Choroid plexus epithelial cell (primary cell): ENCODE data around the gene ZMIZ1.

Source experiments
- DNase-seq: peaks from one replicate; pipeline ENCODE4 v3.0.0-alpha.2; 2010; ENCODE audit warnings: low read depth
- H3K4me3 ChIP-seq: 2 replicates; pipeline ENCODE4 v1.5.1; 2011; ENCODE audit warnings: low read depth, mild to moderate bottlenecking, control low read depth, low read length, moderate library complexity
- TF ChIP-seq, protein P1 (sequence below): conservative IDR thresholded peaks from 2 replicates; pipeline ENCODE4 v1.5.1; 2011; ENCODE audit warnings: low read depth, mild to moderate bottlenecking, control low read depth, inconsistent platforms, low read length, moderate library complexity

ZMIZ1 gene

DNA sequence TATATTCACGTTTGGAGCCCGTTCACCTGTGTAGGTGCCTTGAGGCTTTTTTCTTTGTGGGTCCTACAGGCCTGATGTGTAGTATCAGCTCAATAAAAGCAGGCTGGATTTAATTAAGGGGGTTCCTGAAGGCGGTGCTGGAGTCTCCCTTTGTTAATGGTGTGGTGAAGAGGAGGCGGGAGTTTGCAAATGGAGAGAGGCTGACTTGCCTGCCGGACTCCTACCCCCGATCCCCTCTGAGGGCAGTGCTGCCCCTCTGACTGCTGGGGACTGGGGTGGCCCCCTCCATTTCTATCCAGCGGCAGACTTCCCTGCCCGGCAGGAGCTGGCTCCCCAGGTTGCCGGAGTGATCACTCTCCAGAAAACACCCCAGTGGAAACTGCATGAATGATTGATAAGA, 45.1 kb downstream of the ZMIZ1 start:
- TF ChIP-seq, protein P1, sequence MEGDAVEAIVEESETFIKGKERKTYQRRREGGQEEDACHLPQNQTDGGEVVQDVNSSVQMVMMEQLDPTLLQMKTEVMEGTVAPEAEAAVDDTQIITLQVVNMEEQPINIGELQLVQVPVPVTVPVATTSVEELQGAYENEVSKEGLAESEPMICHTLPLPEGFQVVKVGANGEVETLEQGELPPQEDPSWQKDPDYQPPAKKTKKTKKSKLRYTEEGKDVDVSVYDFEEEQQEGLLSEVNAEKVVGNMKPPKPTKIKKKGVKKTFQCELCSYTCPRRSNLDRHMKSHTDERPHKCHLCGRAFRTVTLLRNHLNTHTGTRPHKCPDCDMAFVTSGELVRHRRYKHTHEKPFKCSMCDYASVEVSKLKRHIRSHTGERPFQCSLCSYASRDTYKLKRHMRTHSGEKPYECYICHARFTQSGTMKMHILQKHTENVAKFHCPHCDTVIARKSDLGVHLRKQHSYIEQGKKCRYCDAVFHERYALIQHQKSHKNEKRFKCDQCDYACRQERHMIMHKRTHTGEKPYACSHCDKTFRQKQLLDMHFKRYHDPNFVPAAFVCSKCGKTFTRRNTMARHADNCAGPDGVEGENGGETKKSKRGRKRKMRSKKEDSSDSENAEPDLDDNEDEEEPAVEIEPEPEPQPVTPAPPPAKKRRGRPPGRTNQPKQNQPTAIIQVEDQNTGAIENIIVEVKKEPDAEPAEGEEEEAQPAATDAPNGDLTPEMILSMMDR: no peak
- DNase-seq: no peak
- H3K4me3 ChIP-seq: no peak overlapping the region

DNA sequence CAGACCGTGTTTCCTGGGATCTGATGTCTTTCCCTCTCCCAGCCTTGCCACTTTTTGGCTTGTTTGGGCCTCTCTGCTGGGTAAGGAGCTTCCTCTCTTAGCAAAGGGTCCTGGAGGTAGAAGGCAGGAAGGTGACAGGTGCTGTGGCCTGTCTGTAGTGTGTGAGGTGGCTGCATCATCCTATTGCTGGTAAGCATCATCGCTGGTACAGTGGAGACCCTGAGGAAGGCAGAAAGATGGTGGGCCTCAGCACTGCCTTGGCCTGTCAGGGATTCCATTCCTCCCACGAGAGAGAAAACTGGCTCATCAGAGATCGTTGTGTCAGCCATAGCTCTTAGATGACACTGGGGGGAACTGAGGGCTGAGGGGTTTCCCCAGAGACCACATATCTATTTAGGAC, 46.5 kb downstream of the ZMIZ1 start:
- TF ChIP-seq, protein P1: no peak
- no peak for DNase-seq
- H3K4me3 ChIP-seq: no peak overlapping the region

DNA sequence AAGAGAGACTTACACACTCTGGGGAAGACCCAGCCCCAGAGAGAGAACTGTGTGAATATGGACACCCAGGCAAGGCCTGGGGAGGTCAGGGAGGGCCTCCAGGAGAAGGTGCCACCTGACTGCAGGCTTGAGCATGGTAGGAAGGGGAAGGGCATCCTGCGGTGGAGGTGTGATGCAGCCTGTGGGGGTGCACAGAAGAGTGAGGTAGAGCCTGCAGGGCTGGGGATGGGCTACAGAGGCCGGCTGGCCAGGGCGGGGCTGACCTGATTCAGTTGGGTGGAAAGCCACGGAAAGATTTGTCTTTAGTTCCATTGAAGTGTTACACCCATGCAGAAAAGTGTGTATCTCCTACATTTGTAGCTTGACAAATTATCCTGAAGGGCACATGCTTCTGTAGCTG, 47.6 kb downstream of the ZMIZ1 start:
- TF ChIP-seq, protein P1: no peak
- no peak for DNase-seq
- no peak overlapping the region for H3K4me3 ChIP-seq

DNA sequence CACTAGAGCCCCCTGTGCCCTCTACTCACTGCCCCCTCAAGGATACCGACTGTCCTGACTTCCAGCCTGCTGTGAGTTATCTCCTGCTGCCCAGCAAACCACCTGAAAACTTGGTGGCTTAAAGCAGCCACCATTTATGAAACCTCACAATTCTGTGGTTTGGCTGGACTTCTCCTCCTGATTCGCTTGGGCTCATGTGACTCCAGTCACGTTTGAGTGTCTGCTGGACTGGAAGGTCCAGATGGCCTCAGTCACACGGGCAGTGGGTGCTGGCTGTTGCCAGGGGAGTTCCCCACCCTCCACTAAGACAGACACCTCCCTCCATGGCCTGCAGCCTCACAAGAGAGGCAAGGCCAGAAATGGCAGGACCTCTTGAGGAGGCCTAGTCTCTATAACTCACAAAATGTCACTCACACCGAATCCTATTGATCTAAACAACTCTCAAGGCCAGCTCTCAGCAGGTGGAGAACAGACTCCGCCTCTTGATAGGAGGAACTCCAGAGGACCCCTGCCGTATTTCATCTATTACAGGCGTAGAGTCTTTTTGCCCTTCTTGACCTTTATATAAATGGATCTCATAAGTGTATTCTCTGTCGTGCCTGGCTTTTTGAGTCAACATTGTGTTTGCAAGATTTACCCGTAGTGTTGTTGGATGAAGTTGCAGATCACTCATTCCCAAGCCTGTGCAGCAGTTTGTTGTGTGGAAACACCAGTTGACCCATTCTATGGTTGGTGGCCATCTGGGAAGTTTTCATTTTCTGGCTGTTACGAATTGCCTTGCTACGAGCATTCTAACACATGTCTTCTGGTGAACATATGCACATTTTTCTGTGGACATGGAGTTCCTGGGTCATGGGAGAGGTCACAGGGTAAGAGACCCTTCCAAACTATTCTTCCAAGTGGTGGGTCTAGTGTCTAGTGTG, 48.3 kb downstream of the ZMIZ1 start:
- DNase-seq: peak; percentile 40
- no peak overlapping the region for H3K4me3 ChIP-seq
- TF ChIP-seq, protein P1: no peak

DNA sequence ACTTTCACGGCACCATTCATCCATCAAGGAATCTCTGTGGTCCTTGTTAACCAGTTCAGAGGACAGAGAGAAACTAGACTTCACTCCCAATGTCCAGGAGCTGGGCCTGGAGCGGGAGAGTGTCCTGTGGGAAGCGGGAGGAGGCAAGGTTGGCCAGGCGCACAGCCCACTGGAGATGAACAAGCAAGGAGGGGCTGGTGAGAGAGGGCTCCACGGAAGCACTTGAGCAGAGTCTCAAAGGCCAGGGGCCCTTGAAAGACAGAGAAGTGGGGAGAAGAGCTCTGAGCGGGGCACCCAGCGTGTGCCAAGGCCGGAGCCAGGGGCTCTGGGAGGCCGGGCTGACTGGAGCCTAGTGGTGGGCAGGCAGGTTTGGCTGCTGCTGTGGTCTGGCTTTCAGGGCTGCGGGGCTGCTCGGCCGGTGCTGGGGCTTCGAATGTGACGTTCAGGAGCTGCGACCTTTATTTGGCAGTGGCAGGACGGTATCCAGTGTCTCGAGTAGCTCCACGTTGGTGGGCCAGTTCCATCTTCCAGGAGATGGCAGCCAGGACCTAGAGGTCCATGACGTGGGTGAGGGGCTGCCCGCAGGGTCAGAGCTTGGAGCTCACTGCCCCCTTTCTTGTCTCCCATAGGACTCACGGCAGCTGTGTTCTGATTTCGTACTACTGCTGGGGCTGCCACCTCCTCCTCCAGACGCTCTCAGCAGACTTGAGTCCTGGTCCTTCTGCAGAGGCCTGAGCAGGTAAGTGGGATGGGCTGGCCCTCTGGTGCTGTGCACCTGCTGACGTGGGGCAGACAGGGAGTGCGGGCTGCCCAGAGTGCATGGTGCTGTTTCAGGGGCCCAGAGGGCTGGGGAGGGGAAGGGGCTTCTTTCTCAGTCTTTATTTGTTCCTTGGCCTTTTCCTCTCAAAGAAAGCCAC, 49.8 kb downstream of the ZMIZ1 start:
- TF ChIP-seq, protein P1: no peak

DNA sequence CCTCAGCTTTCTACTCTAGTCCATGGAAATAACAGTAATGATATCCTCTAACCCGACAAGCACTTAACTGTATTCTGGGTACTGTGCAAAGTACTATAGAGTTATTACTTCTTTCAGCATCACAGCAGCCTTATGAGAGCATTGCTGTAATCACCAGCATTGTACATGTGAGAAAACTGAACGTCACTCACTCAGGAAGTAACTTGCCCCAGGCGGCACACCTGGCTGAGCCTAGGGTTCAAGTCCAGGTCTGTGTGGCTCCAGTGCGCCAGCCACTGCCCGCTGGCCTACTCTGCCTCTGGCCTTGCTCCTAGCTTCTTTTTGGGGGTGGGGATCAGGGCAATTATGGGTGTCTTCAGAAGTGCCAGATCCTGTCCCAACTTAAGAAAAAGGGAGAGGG, 50.5 kb downstream of the ZMIZ1 start:
- no peak for DNase-seq
- TF ChIP-seq, protein P1: no peak
- no peak overlapping the region for H3K4me3 ChIP-seq

More for the DNA sequence above, 49.8 kb downstream of the ZMIZ1 start:
- no peak overlapping the region for H3K4me3 ChIP-seq
- DNase-seq: no peak
